ENCODE data around the gene MCOLN1. TPM values are rescaled to one million over a fixed set of nuclear protein-coding genes. Genes with fewer than 3 reads are reported as not detected.

The MCOLN1 gene
- polyA plus RNA-seq, 1 of the 3 experiments (the other 2 are of a cell fraction), result 28.4 TPM

DNA sequence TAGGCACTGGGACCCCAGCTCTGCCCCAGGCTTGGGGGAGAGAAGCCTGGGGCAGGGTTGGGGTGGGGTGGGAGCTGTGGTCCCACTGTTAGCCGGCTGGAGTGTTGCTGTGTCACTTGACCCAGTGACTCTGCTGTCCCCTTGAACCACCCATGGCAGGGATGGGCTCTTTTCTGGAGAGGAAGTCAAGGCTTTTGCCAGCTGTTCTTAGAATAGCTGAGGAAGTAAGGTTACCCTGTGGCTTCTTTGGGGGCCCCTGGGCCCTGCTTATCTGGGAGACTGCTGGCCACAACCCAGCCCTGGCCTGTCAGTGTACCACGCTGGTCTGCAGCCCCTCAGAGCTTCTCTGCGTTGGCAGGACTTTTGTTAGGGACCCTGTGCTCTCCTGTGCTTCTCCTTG is 22.2 kb downstream of the MCOLN1 start:
- TF ChIP-seq SMC3 (IDR thresholded peaks at IDR 0.05; ENCODE audit: low read depth, low read length) (no peak), NRF1 (IDR thresholded peaks at IDR 0.05; ENCODE audit: low read depth, low read length) (no peak), CTCF (IDR thresholded peaks at IDR 0.05) (no peak), FOXM1 (IDR thresholded peaks at IDR 0.05; ENCODE audit: low read depth) (no peak), FOXJ3 (CRISPR knock-in tag; IDR thresholded peaks at IDR 0.05) (no peak), NFIC (IDR thresholded peaks at IDR 0.05; ENCODE audit: borderline replicate concordance) (no peak), RXRA (IDR thresholded peaks at IDR 0.05; ENCODE audit: borderline replicate concordance, low read depth) (no peak), RFX5 (IDR thresholded peaks at IDR 0.05; ENCODE audit: low read length) (no peak), RAD21 (IDR thresholded peaks at IDR 0.05; ENCODE audit: low read length) (no peak), TCF12 (IDR thresholded peaks at IDR 0.05) (no peak), ELF1 (IDR thresholded peaks at IDR 0.05) (no peak)
- TF ChIP-seq, protein P1, sequence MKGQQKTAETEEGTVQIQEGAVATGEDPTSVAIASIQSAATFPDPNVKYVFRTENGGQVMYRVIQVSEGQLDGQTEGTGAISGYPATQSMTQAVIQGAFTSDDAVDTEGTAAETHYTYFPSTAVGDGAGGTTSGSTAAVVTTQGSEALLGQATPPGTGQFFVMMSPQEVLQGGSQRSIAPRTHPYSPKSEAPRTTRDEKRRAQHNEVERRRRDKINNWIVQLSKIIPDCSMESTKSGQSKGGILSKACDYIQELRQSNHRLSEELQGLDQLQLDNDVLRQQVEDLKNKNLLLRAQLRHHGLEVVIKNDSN (IDR thresholded peaks at IDR 0.05; ENCODE audit: borderline replicate concordance, low read depth), result no peak
- TF ChIP-seq, protein P2, sequence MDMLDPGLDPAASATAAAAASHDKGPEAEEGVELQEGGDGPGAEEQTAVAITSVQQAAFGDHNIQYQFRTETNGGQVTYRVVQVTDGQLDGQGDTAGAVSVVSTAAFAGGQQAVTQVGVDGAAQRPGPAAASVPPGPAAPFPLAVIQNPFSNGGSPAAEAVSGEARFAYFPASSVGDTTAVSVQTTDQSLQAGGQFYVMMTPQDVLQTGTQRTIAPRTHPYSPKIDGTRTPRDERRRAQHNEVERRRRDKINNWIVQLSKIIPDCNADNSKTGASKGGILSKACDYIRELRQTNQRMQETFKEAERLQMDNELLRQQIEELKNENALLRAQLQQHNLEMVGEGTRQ (IDR thresholded peaks at IDR 0.05; ENCODE audit: borderline replicate concordance, low read depth, low read length), result no peak
- no peak for DNase-seq
- POLR2A ChIA-PET, result no interaction called here
- H3K9me3 ChIP-seq, result no peaks in the 10 kb centered on the region
- H3K27me3 ChIP-seq (ENCODE audit: insufficient read depth), result no peaks in the 10 kb centered on the region
- no peaks in the 10 kb centered on the region for H3K79me2 ChIP-seq (ENCODE audit: insufficient read depth)
- H3K4me3 ChIP-seq (ENCODE audit: low read depth in 2 of 2, low read length in 1 of 2), result no peak overlapping the region
- H3K9ac ChIP-seq, result no peak overlapping the region
- H3F3A ChIP-seq (replicated peaks; ENCODE audit: insufficient read depth), result no peaks in the 10 kb centered on the region
- H3K9me2 ChIP-seq, result no peaks in the 10 kb centered on the region
- peaks cover 5 to 27% of the 10 kb centered on the region in 2 experiments for H3K36me3 ChIP-seq (replicated peaks in 1 of 2; ENCODE audit: control insufficient read depth in 1 of 2, insufficient read depth in 2 of 2, low read length in 1 of 2)
- no peaks in the 10 kb centered on the region for H3K4me1 ChIP-seq (ENCODE audit: control insufficient read depth in 1 of 2, insufficient read depth in 2 of 2, low read depth in 1 of 2, low read length in 1 of 2)
- H4K20me1 ChIP-seq (ENCODE audit: insufficient read depth), result no peaks in the 10 kb centered on the region
- CTCF ChIA-PET, result interaction anchor here (0.6 to 1.1 kb wide), 2 partner anchors 24 to 136 kb away, joined by 4 read pairs; partner anchors contain the start of gene TRAPPC5
- H2AFZ ChIP-seq (ENCODE audit: low read depth), result no peak overlapping the region
- H3K27ac ChIP-seq (ENCODE audit: low read depth in 2 of 2, low read length in 1 of 2), result no peak overlapping the region
- H3K4me2 ChIP-seq, result no peak overlapping the region
- 88% methylated on average over 2 of the region's 3 CpGs for WGBS (ENCODE audit: low lambda C conversion rate)

DNA sequence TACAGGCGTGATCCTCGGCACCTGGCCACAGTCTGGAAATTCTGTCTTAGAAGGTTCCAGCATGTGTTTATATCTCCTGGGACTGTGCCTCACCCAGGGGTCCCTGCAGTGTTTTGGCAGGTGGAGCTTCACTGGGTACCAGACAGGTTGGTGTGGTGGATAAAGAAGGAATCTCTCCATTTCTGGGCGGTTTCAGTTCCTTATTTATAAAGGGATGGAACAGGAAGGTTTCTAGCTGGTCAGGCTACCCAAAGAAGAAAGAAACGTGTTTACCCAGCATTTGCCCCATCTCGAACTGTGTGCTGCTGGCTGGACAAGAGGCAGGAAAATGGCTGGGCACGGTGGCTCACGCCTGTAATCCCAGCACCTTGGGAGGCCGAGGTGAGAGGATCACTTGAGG is 22.9 kb downstream of the MCOLN1 start:
- no peak for DNase-seq
- ChIA-PET POLR2A (no interaction called here), CTCF (interaction anchor here (1.7 kb wide), 1 partner anchor 23 kb away, joined by 6 read pairs; no protein-coding TSS in a partner anchor)
- Histone ChIP-seq H3K27ac (ENCODE audit: low read depth in 2 of 2, low read length in 1 of 2) (no peak overlapping the region), H3K4me2 (no peak overlapping the region), H3F3A (replicated peaks; ENCODE audit: insufficient read depth) (no peaks in the 10 kb centered on the region), H3K9ac (no peak overlapping the region), H4K20me1 (ENCODE audit: insufficient read depth) (no peaks in the 10 kb centered on the region), H3K79me2 (ENCODE audit: insufficient read depth) (no peaks in the 10 kb centered on the region), H3K27me3 (ENCODE audit: insufficient read depth) (no peaks in the 10 kb centered on the region), H3K4me1 (ENCODE audit: control insufficient read depth in 1 of 2, insufficient read depth in 2 of 2, low read depth in 1 of 2, low read length in 1 of 2) (no peaks in the 10 kb centered on the region), H2AFZ (ENCODE audit: low read depth) (no peak overlapping the region), H3K9me2 (no peaks in the 10 kb centered on the region), H3K4me3 (ENCODE audit: low read depth in 2 of 2, low read length in 1 of 2) (no peak overlapping the region), H3K9me3 (no peaks in the 10 kb centered on the region), H3K36me3 (replicated peaks in 1 of 2; ENCODE audit: control insufficient read depth in 1 of 2, insufficient read depth in 2 of 2, low read length in 1 of 2) (peaks cover 5 to 26% of the 10 kb centered on the region in 2 experiments)
- WGBS (ENCODE audit: low lambda C conversion rate), result 87% methylated on average over 6 of the region's 8 CpGs
- TF ChIP-seq, protein P3, sequence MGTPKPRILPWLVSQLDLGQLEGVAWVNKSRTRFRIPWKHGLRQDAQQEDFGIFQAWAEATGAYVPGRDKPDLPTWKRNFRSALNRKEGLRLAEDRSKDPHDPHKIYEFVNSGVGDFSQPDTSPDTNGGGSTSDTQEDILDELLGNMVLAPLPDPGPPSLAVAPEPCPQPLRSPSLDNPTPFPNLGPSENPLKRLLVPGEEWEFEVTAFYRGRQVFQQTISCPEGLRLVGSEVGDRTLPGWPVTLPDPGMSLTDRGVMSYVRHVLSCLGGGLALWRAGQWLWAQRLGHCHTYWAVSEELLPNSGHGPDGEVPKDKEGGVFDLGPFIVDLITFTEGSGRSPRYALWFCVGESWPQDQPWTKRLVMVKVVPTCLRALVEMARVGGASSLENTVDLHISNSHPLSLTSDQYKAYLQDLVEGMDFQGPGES (IDR thresholded peaks at IDR 0.05; ENCODE audit: low read depth, low read length), result no peak
- TF ChIP-seq RAD21 (IDR thresholded peaks at IDR 0.05; ENCODE audit: low read length), result no peak
- no peak for TF ChIP-seq GABPA (IDR thresholded peaks at IDR 0.05; ENCODE audit: low read depth)
- TF ChIP-seq YY1 (IDR thresholded peaks at IDR 0.05; ENCODE audit: low read depth), result no peak
- no peak for TF ChIP-seq SIN3A (IDR thresholded peaks at IDR 0.05; ENCODE audit: borderline replicate concordance, low read depth, low read length)
- no peak for TF ChIP-seq TCF12 (IDR thresholded peaks at IDR 0.05)
- no peak for TF ChIP-seq ZBTB33 (IDR thresholded peaks at IDR 0.05; ENCODE audit: borderline replicate concordance, low read depth)
- TF ChIP-seq ELF1 (IDR thresholded peaks at IDR 0.05), result no peak
- TF ChIP-seq MXI1 (IDR thresholded peaks at IDR 0.05; ENCODE audit: low read depth, low read length), result no peak
- no peak for TF ChIP-seq RCOR1 (IDR thresholded peaks at IDR 0.05; ENCODE audit: low read length)

All from SK-N-SH (cell line).